Middle frontal gyrus (tissue), 1 donor: ENCODE results near the gene PADI1.

ENCODE experiments used
- DNase-seq: peaks from one replicate; pipeline ENCODE4 v3.0.0-alpha.2; 2015; ENCODE audit warnings: low spot score; ENCODE audit errors: extremely low spot score

Gene PADI1

GRCh38 chr1:17181781-17182464 is 23.0 kb upstream of the PADI1 start:
- no peak for DNase-seq

DNA sequence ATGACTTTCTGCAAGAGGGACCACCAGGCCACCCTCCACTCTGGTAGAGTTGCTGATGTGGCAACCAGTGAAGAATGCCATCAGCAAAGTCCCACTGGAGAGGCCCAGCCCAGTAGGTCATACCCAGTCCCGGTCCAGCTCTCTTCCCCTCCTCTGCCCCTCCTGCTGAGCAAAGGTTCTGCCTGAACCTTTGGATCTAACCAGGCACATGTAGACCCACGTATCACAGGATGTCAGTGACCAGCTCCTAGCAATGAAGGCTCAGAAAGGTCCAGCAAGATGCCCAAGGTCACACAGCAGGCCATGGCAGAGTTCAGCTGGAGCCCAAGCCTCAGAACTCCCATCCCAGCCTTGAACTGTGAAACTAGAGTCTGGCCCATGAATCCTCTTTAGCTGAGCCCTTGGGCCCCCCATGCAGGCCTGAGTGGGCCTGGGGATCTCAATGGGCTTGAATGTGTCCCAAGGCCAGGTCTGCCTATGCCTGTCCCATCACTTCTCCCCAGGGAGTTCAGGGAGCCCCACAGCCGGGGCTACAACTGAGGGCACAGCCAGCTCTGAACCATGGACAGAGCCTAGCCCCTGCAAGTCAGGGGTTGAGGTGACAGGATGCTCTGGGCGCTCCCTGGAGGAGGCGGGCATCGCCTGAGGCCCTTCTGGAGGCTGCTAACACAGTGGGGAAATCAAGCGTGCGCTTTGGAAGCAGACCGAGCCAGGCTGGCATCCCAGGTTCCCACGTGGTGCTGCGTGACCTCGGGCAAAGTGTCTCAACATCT is 21.4 kb upstream of the PADI1 start:
- DNase-seq: no peak

- DNase-seq: no peak
These were observed 20.7 kb upstream of the PADI1 start for GRCh38 chr1:17184161-17184665.

- no peak for DNase-seq
These were observed 20.0 kb upstream of the PADI1 start for GRCh38 chr1:17184822-17185484.

DNA sequence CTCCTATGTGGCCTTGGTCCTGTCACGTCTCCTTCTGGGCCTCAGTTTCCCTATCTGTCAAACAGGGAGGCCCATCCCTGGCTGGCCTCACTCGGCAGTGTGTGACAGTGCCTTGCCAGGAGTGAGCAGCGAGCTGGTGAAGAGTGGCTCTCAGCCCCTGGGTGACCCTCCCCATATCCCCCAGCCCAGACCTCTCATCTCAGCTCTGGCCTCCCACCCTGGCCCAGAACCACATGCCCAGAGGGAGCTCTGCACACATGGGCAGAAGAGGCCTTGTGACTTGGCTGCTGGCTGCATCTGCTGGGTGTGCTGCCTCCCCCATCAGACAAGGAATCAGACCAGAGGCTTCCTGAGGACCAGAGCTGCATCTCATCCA is 19.5 kb upstream of the PADI1 start:
- no peak for DNase-seq

DNA sequence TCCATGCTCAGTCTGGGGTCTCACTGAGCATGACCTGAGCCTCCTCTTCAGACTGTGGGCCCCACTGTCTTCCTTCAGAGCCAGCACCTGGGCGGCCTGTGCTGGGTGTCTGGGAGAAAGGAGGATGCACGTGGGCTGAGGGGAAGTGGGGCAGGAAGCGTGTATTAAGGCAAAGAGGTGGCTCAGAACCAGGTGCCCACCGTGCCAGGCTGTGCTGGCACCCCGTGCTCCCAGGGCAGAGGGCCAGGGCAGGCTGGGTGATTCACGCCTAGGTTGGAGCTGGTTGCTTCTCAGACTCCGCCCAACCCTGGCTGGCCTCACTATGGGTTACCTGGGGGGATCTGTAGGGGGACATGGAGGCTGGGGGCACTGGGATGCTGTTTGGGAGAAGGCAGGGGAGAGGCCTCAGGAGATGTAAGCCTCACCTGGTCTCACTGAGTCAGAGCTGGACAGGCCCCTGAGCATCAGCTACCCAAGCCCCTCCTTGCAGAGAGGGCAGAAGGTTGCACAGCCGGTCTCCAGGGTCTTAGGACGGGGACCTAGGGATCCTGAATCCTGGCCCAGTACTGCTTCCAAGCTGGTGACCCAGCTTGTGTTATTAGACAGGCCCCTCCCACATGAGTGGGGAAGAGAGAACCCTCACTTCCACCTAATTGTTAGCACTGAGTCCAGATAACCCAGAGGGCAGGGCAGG is 18.6 kb upstream of the PADI1 start:
- no peak for DNase-seq

DNA sequence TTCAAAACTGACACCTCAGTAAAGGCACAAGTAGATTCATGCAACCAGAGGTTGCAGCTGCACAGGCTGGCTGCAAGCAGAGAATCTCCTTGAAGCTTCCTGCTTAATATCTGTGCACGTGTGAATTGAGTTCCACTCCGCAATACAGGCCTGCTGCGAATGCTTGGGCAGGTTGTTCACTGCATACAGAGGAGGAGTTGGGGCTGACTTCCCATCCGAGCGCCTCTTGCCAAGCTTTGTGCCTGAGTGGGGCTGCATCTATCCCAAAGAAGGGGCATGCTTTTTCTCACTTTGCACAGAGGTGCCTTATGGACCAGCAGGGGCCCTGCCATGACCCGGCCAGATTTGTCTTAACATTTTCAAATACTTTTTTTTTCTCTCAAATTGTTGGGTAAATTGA is 17.9 kb upstream of the PADI1 start:
- no peak for DNase-seq

DNA sequence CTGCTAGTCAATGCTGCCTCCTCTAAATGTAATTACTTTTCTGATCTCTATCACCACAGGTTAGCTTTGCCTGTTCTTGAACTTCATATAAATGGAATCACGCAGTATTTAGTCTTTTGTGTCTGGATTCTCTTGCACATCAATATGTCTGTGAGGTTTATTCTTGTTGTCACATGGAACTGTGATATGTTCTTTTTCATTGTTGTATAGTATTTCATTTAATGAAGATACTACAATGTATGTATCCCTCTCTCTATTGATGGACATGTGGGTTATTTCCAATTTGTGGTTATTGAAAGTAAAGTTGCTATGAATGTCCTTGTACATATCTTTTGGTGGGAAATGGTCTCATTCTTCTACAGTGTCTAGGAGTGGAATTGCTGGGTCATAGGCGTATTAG is 16.7 kb upstream of the PADI1 start:
- no peak for DNase-seq

- no peak for DNase-seq
These were observed 15.9 kb upstream of the PADI1 start for GRCh38 chr1:17188889-17189631.

DNA sequence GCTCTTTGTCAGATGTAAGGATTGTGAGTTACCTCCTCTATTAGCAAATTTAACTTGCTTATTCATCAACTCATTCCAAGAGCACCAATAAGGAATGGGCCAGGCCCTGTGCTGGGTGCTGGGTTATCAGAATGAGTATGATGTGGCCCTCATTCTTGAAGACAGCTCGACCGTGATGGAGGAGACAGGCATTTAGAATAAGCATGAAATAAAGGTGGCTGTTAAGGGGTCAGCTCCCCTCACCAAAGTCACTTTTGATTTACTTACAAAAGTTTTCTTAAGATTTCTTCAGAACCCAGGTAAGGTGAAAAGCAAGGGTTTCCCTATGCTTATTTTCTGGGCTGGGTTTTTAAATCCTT is 15.3 kb upstream of the PADI1 start:
- no peak for DNase-seq

DNA sequence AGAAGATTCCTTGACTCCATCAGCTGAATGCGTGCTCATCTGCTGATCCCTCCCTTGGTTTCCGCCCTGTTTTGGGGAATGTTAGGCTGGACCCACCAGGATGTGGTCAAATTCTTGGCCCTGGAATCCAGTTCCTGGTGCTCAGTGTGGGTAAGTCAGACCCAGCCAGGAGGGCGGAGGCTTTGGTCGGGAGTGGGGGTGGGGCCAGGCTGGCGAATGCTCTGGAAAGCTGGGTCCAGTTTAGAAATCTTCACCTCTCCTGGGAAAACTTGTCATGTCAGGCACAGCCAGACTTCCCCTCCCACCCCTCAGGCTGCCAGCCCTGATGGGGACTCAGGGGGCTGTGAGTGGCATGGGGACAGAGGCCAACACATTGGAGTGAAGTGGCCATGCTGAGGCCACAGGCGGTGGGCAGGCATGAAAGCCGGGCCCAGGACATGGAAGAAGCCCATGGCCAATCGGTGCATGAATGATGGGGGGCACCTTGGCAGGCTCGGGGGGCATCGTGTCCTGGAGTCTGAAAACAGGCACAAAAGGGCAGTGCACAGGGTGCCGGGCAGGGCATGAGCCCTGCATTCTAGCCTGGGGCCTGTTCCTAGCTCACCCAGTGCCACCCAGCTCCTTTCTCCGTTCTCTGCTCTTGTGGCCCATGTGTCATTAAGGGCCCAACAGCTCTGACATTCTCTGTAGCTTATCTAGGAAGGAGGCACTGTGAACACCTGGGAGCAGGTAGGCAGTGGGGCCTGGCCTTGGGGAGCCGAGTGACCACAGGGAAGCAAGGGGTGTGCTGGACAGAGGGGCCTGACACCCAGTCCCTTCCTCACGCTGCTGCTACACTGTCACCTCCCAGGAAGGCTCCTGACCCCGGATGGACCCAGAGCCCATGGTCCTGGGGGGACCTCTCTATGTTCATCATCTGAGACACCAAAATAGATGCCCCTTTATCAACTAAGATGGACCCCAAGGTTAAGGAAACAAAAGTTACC is 14.6 kb upstream of the PADI1 start:
- DNase-seq: no peak

DNA sequence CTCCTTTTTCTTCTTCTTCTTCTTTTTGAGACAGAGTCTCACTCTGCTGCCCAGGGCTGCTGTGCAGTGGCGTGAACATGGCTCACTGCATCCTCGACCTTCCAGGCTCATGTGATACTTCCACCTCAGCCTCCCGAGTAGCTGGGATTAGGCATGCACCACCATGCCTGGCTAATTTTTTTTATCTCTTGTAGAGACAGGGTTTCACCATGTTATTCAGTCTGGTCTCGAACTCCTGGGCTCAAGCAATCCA is 13.0 kb upstream of the PADI1 start:
- DNase-seq: no peak

- DNase-seq: no peak
These were observed 12.3 kb upstream of the PADI1 start for GRCh38 chr1:17192394-17193221.

GRCh38 chr1:17193222-17194132 is 11.5 kb upstream of the PADI1 start:
- DNase-seq: no peak

- no peak for DNase-seq
These were observed 10.8 kb upstream of the PADI1 start for GRCh38 chr1:17194133-17194475.

GRCh38 chr1:17194615-17195528 is 10.1 kb upstream of the PADI1 start:
- DNase-seq: no peak

DNA sequence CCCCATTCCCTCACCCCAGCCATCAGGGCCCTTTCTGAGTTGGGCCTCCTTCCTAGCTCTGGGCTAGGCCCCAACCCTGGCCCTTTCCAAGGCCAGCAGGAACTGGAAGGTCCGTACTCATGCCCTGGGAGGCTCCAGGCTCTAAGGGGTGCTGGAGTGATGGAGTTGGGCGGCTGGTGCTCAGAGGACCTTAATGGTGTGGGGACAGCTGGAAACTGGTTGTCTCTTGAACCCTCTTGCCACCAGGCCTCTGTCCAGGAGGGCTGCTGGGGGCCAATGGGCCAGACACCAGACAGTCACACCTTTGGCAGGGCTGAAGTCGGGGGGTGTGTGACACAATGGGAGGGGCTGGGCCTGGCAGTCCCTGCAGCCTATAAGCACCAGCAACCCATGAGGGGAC is 9.2 kb upstream of the PADI1 start:
- no peak for DNase-seq
